A549 (cell line): ENCODE data around the gene KLHDC8B.

Source experiments
- CEBPB ChIP-seq, 2 experiments: fragments of >200 bp in 1 of 2; sonication (Bioruptor Twin) in 1 of 2; formaldehyde crosslinking in 1 of 2; IDR thresholded peaks; 2 replicates each; pipeline ENCODE4 v1.6.1; 2012 to 2016
- HOXB13 ChIP-seq: fragments of 250-450 bp; sonication (Bioruptor Pico); IDR thresholded peaks from 2 replicates; pipeline ENCODE4 v1.5.0; 2020; ENCODE audit warnings: low read depth, mild to moderate bottlenecking, moderate library complexity
- HOXB5 ChIP-seq: fragments of 250-450 bp; sonication (Bioruptor Pico); IDR thresholded peaks from 2 replicates; pipeline ENCODE4 v1.5.0; 2020; ENCODE audit warnings: mild to moderate bottlenecking, moderate library complexity
- MAZ ChIP-seq: fragments of 150-350 bp; IDR thresholded peaks from 2 replicates; pipeline ENCODE4 v1.6.1; 2014; ENCODE audit warnings: antibody characterized with exemption, low read depth, low read length, borderline replicate concordance
- POLR2A ChIP-seq: IDR thresholded peaks from 2 replicates; pipeline ENCODE4 v1.6.1; 2012; ENCODE audit warnings: mild to moderate bottlenecking, low read length
- RAD21 ChIP-seq, 2 experiments: fragments of >200 bp in 1 of 2; sonication (Bioruptor Twin) in 1 of 2; formaldehyde crosslinking in 1 of 2; IDR thresholded peaks in 1 of 2; conservative IDR thresholded peaks in 1 of 2; 2 replicates in 1 of 2; 3 replicates in 1 of 2; pipeline ENCODE4 v1.6.1; 2012 to 2018; ENCODE audit warnings: inconsistent platforms in 1 of 2
- REST ChIP-seq: fragments of 200-600 bp; sonication (generic); IDR thresholded peaks from 2 replicates; pipeline ENCODE4 v1.6.1; 2016; ENCODE audit warnings: antibody characterized with exemption, mild to moderate bottlenecking, moderate library complexity
- SREBF2 ChIP-seq: fragments of 450-650 bp; IDR thresholded peaks from 2 replicates; pipeline ENCODE4 v1.6.1; 2014; ENCODE audit warnings: mild to moderate bottlenecking, moderate library complexity
- ZFP36 ChIP-seq: fragments of 450-650 bp; IDR thresholded peaks from 2 replicates; pipeline ENCODE4 v1.6.1; 2014; ENCODE audit warnings: borderline replicate concordance; ENCODE audit not compliant: partially characterized antibody
- TF ChIP-seq, protein P1 (sequence below): fragments of >200 bp; sonication (Bioruptor Twin); formaldehyde crosslinking; IDR thresholded peaks from 3 replicates; pipeline ENCODE4 v1.5.1; 2016
- TF ChIP-seq, protein P2 (sequence below): fragments of 250-450 bp; sonication (Bioruptor Pico); IDR thresholded peaks from 2 replicates; pipeline ENCODE4 v1.5.0; 2020; ENCODE audit warnings: low read depth, mild to moderate bottlenecking, moderate library complexity

- no peak for TF ChIP-seq RAD21 (conservative IDR thresholded peaks at IDR 0.05 in 1 of 2, IDR thresholded peaks at IDR 0.05 in 1 of 2)
- no peak for TF ChIP-seq POLR2A
- TF ChIP-seq, protein P1, sequence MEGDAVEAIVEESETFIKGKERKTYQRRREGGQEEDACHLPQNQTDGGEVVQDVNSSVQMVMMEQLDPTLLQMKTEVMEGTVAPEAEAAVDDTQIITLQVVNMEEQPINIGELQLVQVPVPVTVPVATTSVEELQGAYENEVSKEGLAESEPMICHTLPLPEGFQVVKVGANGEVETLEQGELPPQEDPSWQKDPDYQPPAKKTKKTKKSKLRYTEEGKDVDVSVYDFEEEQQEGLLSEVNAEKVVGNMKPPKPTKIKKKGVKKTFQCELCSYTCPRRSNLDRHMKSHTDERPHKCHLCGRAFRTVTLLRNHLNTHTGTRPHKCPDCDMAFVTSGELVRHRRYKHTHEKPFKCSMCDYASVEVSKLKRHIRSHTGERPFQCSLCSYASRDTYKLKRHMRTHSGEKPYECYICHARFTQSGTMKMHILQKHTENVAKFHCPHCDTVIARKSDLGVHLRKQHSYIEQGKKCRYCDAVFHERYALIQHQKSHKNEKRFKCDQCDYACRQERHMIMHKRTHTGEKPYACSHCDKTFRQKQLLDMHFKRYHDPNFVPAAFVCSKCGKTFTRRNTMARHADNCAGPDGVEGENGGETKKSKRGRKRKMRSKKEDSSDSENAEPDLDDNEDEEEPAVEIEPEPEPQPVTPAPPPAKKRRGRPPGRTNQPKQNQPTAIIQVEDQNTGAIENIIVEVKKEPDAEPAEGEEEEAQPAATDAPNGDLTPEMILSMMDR = no peak
- TF ChIP-seq HOXB13 (CRISPR knock-in tag) = no peak
- no peak for TF ChIP-seq SREBF2
- no peak for TF ChIP-seq REST
- no peak for TF ChIP-seq CEBPB (IDR thresholded peaks at IDR 0.05)
- no peak for TF ChIP-seq HOXB5 (CRISPR knock-in tag)
- TF ChIP-seq ZFP36 = no peak
- TF ChIP-seq, protein P2, sequence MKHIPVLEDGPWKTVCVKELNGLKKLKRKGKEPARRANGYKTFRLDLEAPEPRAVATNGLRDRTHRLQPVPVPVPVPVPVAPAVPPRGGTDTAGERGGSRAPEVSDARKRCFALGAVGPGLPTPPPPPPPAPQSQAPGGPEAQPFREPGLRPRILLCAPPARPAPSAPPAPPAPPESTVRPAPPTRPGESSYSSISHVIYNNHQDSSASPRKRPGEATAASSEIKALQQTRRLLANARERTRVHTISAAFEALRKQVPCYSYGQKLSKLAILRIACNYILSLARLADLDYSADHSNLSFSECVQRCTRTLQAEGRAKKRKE (CRISPR knock-in tag) = no peak
- no peak for TF ChIP-seq MAZ
Measured at GRCh38 chr3:49219132-49219531, 47.7 kb downstream of the KLHDC8B start.
